Activated CD4-positive, alpha-beta T cell treated with anti-CD3 and anti-CD28 coated beads, Interleukin-2, amount 50 U/mL, for 1 hour (primary cell): ENCODE data around the gene NPVF.
A peak's percentile ranks its signal among the peaks of the same experiment; 100 is the strongest.

Experiments
- DNase-seq: peaks from one replicate; pipeline ENCODE4 v3.0.0-alpha.2; 2020

Gene NPVF

GRCh38 chr7:25228386-25228785 lies at the start of gene NPVF:
Gene NPVF, minus strand, starts transcription at chr7:25228486. Its CDS starts 47 bp downstream, at chr7:25228439.
- DNase-seq, result no peak

- no peak for DNase-seq
Measured at GRCh38 chr7:25272265-25272664, 44.0 kb upstream of the NPVF start.

GRCh38 chr7:25263337-25263736 lies 35.1 kb upstream of the NPVF start:
- no peak for DNase-seq

- no peak for DNase-seq
Measured at GRCh38 chr7:25262586-25262985, 34.3 kb upstream of the NPVF start.

- DNase-seq, result no peak
Measured at GRCh38 chr7:25261545-25262140, 33.4 kb upstream of the NPVF start.

- DNase-seq, result no peak
Measured at GRCh38 chr7:25260862-25261494, 32.7 kb upstream of the NPVF start.

GRCh38 chr7:25259487-25260243 lies 31.4 kb upstream of the NPVF start:
- DNase-seq, result peak; percentile 59

GRCh38 chr7:25256333-25256819 lies 28.1 kb upstream of the NPVF start:
- no peak for DNase-seq

- DNase-seq, result no peak
Measured at GRCh38 chr7:25255611-25256332, 27.5 kb upstream of the NPVF start.

GRCh38 chr7:25254604-25255003 lies 26.3 kb upstream of the NPVF start:
- DNase-seq, result no peak

GRCh38 chr7:25253714-25254113 lies 25.4 kb upstream of the NPVF start:
- DNase-seq, result no peak

- DNase-seq, result no peak
Measured at GRCh38 chr7:25250386-25250785, 22.1 kb upstream of the NPVF start.

- DNase-seq, result no peak
Measured at GRCh38 chr7:25249772-25250171, 21.5 kb upstream of the NPVF start.

- no peak for DNase-seq
Measured at GRCh38 chr7:25246306-25246705, 18.0 kb upstream of the NPVF start.

- no peak for DNase-seq
Measured at GRCh38 chr7:25244254-25245033, 16.2 kb upstream of the NPVF start.

- no peak for DNase-seq
Measured at GRCh38 chr7:25242678-25243077, 14.4 kb upstream of the NPVF start.

- no peak for DNase-seq
Measured at GRCh38 chr7:25240896-25241295, 12.6 kb upstream of the NPVF start.

GRCh38 chr7:25240340-25240739 lies 12.1 kb upstream of the NPVF start:
- no peak for DNase-seq

GRCh38 chr7:25239888-25240287 lies 11.6 kb upstream of the NPVF start:
- DNase-seq, result no peak

- DNase-seq, result no peak
Measured at GRCh38 chr7:25238066-25238725, 9.9 kb upstream of the NPVF start.

GRCh38 chr7:25235471-25235870 lies 7.2 kb upstream of the NPVF start:
- no peak for DNase-seq

- DNase-seq, result no peak
Measured at GRCh38 chr7:25234336-25234735, 6.0 kb upstream of the NPVF start.
